GM19025 (cell line): ENCODE data around the gene PCYT1A.
"Not testable (repeated sequence)": the region's sequence is repeated elsewhere in the genome, so short reads cannot be mapped to it uniquely, and the experiment has no call there.

Experiments
- ATAC-seq: cut with Tn5 transposase; IDR thresholded peaks from one replicate; pipeline ENCODE4 v1.9.1; 2021; ENCODE audit warnings: mild to moderate bottlenecking, low read depth, moderate library complexity; ENCODE audit not compliant: unreplicated experiment

The PCYT1A gene

GRCh38 chr3:196197524-196197923 is 90.0 kb downstream of the PCYT1A start:
- no peak for ATAC-seq

GRCh38 chr3:196195664-196196265 is 91.8 kb downstream of the PCYT1A start:
- ATAC-seq: no peak

GRCh38 chr3:196194542-196194915 is 93.0 kb downstream of the PCYT1A start:
- no peak for ATAC-seq

GRCh38 chr3:196193736-196194541 is 93.6 kb downstream of the PCYT1A start:
- ATAC-seq: no peak

GRCh38 chr3:196193133-196193735 is 94.3 kb downstream of the PCYT1A start:
- ATAC-seq: no peak

- ATAC-seq: peak; percentile 21
These were observed 94.9 kb downstream of the PCYT1A start for GRCh38 chr3:196192524-196193051.

GRCh38 chr3:196192036-196192523 is 95.4 kb downstream of the PCYT1A start:
- peak; percentile 57 for ATAC-seq

- no peak for ATAC-seq
These were observed 97.8 kb downstream of the PCYT1A start for GRCh38 chr3:196189566-196190347.

- no peak for ATAC-seq
These were observed 100.6 kb downstream of the PCYT1A start for GRCh38 chr3:196186651-196187573.

GRCh38 chr3:196184881-196185280 is 102.6 kb downstream of the PCYT1A start:
- no peak for ATAC-seq

- ATAC-seq: not testable (repeated sequence)
These were observed 103.4 kb downstream of the PCYT1A start for GRCh38 chr3:196184169-196184432.

- no peak for ATAC-seq
These were observed 106.4 kb downstream of the PCYT1A start for GRCh38 chr3:196181127-196181546.

GRCh38 chr3:196180346-196180745 is 107.2 kb downstream of the PCYT1A start:
- ATAC-seq: no peak
